ENCODE measurements around the gene FAM89B.
"Not testable (repeated sequence)": the region's sequence is repeated elsewhere in the genome, so short reads cannot be mapped to it uniquely, and the experiment has no call there.

Gene FAM89B

DNA sequence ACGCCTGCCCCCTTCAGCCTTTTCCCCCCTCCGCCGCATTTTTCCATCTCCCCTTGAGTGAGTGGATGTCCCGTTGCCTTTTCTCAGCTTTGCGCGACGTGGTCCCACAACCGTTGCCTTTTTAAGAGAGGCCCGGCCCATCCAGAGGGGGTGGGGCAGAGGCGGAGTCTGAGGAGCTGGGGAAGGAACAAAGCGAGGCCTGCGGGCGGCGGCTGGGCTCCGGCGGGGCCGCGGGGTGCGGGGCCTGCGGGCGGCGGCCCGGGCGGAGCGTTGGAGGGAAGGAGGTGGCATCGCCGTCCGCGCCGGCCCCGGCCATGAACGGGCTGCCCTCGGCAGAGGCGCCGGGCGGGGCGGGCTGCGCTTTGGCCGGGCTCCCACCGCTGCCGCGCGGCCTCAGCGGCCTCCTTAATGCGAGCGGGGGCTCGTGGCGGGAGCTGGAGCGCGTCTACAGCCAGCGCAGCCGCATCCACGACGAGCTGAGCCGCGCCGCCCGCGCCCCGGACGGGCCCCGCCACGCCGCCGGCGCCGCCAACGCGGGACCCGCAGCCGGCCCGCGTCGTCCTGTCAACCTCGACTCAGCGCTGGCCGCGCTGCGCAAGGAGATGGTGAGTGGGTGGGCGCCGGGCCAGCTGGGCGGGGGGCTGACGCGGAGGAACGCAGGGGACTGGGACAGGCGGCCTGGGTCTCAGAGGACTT, at the start of gene FAM89B:
FAM89B (plus strand) TSS at position 183 of the 696 bp plus-strand sequence; CDS start at position 315, 132 bp downstream.
- H3K4me3 ChIP-seq (ENCODE audit: low read depth, low read length) = peak within 1 kb of the TSS; percentile 93
- peak; percentile 86 for DNase-seq (ENCODE audit: low read depth)
- no peak for TF ChIP-seq CTCF (conservative IDR thresholded peaks at IDR 0.05; ENCODE audit: low read depth, low read length)

GRCh38 chr11:65522718-65523630, 49.4 kb upstream of the FAM89B start:
- not testable (repeated sequence) for H3K4me3 ChIP-seq (ENCODE audit: low read depth, low read length); DNase-seq (ENCODE audit: low read depth)

GRCh38 chr11:65523631-65523968, 48.7 kb upstream of the FAM89B start:
- DNase-seq (ENCODE audit: low read depth); H3K4me3 ChIP-seq (ENCODE audit: low read depth, low read length): not testable (repeated sequence)

DNA sequence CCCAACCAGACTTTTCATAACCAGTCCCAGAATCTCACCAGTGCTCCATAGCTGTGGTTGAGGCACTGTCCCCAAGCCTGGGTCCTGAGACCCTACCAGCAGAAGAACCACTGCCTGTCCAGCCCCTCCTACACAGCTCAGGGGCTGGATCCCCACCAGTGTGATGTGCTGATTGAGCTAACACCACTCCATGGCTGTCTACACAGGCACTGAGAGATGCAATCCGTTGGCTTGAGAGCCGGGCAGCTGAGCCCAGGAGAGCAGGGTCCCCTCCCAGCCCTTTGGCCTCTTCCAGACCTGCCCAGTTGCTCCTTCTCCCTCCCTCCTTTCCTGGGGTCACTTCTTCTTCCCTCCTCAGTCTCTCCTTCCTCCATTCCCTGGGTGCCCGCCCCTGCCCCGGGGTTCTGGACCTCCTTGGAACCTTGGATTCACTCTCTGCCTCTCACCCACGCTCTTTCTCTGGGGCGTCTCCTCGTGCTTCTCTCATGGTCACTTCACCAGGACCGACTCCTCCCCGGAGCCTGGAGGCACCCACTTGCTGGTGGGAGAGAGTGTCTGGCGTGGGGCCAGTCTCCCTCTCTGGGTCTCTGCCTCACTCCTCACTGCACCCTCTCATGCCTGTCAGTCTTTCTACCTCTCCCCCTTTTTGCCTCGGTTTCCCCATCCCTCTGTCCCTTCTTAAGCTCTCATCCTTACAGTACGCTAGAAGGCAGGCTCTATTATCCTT, 48.2 kb upstream of the FAM89B start:
- H3K4me3 ChIP-seq (ENCODE audit: low read depth, low read length) = peak overlapping the region; percentile 40
- DNase-seq (ENCODE audit: low read depth) = no peak
- no peak for TF ChIP-seq CTCF (conservative IDR thresholded peaks at IDR 0.05; ENCODE audit: low read depth, low read length)

DNA sequence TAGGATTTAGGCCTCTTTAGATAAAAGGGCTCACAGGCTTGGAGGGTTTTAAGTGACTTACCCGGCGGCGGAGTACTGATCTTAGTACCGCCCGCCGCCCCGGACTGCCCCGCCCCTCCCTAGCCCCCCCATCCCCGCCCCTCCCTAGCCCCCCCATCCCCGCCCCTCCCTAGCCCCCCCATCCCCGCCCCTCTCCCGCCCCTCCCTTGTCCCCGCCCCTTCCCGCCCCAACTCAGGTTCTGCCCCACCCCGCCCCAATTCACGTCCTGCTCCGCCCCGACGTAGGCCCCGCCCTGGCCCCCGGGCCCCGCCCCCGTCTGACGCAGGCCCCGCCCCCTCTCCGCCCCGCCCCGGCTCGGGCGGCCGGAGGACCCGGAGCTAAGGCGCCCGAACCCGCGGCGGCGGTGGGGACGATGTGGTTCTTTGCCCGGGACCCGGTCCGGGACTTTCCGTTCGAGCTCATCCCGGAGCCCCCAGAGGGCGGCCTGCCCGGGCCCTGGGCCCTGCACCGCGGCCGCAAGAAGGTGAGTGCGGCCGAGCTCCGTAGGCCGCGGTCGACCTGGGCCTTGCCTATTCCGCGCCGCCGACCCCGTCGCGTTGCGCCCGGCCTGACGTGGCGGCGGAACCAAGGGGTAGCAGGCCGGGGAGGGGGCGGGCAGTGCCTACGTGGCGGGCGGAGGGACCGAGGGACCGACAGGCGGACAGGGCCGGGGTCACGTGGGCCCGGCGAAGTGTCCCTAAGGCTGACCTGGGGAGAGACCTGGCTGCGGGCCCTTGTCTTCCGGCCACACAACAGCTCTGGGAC, 47.4 kb upstream of the FAM89B start, which contains the start of gene SCYL1:
SCYL1 (plus strand) TSS at position 343 of the 805 bp plus-strand sequence; CDS start at position 414, 71 bp downstream.
- peak; percentile 89 for DNase-seq (ENCODE audit: low read depth)
- TF ChIP-seq CTCF (conservative IDR thresholded peaks at IDR 0.05; ENCODE audit: low read depth, low read length) = no peak

DNA sequence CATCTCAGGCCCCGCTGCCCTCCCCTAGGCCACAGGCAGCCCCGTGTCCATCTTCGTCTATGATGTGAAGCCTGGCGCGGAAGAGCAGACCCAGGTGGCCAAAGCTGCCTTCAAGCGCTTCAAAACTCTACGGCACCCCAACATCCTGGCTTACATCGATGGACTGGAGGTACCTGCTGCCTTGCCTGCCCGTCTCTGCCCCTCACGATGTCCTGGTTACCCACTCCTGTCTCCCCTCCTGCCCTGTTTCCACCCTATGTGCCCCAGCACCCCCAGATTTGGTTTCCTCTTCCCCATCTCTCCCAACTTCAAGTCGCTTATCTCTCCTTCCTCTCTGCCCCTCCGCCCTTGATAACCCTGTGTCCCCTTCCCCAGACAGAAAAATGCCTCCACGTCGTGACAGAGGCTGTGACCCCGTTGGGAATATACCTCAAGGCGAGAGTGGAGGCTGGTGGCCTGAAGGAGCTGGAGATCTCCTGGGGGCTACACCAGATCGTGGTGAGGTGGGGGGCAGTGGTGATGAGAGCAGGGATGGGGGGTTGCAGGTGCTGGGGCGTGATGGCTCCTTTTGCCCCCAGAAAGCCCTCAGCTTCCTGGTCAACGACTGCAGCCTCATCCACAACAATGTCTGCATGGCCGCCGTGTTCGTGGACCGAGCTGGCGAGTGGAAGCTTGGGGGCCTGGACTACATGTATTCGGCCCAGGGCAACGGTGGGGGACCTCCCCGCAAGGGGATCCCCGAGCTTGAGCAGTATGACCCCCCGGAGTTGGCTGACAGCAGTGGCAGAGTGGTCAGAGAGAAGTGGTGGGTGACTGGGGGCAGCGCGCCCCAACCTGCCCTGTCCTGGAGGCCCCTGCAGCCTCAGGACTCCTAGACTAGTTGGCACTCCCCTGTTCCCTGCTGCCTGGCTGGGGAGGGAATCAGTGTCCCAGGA, 46.5 kb upstream of the FAM89B start:
- peak; percentile 42 for DNase-seq (ENCODE audit: low read depth)
- peak overlapping the region; percentile 86 for H3K4me3 ChIP-seq (ENCODE audit: low read depth, low read length)

More for the DNA sequence above, 47.4 kb upstream of the FAM89B start, which contains the start of gene SCYL1:
- H3K4me3 ChIP-seq (ENCODE audit: low read depth, low read length) = peak within 1 kb of the TSS; percentile 86

More for the DNA sequence above, 46.5 kb upstream of the FAM89B start:
- TF ChIP-seq CTCF (conservative IDR thresholded peaks at IDR 0.05; ENCODE audit: low read depth, low read length) = no peak

Data from choroid plexus epithelial cell (primary cell).